ENCODE results near the gene BTBD2. TPM values are rescaled to one million over a fixed set of nuclear protein-coding genes. Genes with fewer than 3 reads are reported as not detected.

The BTBD2 gene
- total RNA-seq, 1 donor from 2014 or later = 65.9 TPM

DNA sequence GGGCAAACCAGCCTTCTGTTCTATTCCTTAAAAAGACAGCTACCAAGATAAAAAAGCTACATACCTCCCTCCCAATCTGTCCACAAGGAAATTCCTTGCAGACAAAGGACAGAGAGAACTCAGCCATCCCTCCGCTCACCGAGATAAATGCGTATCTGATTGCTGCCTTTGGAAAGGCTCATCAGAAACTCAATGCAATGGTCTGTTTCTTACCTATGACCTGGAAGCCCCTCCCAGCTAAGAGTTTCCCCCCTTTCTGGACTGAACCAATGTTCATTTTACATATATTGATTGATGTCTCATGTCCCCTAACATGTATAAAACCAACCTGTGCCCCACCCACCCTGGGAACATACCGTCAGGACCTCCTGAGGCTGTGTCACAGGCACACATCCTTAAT is 11.6 kb downstream of the BTBD2 start:
- no peaks in the 10 kb centered on the region for H3K9me3 Mint-ChIP-seq (ENCODE audit: low read depth)
- H3K36me3 Mint-ChIP-seq (ENCODE audit: low read depth) = peaks cover 8% of the 10 kb centered on the region
- TF ChIP-seq, protein P1, sequence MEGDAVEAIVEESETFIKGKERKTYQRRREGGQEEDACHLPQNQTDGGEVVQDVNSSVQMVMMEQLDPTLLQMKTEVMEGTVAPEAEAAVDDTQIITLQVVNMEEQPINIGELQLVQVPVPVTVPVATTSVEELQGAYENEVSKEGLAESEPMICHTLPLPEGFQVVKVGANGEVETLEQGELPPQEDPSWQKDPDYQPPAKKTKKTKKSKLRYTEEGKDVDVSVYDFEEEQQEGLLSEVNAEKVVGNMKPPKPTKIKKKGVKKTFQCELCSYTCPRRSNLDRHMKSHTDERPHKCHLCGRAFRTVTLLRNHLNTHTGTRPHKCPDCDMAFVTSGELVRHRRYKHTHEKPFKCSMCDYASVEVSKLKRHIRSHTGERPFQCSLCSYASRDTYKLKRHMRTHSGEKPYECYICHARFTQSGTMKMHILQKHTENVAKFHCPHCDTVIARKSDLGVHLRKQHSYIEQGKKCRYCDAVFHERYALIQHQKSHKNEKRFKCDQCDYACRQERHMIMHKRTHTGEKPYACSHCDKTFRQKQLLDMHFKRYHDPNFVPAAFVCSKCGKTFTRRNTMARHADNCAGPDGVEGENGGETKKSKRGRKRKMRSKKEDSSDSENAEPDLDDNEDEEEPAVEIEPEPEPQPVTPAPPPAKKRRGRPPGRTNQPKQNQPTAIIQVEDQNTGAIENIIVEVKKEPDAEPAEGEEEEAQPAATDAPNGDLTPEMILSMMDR (IDR thresholded peaks at IDR 0.05) = no peak
- peaks cover 9% of the 10 kb centered on the region for H3K4me1 Mint-ChIP-seq (ENCODE audit: low read depth)
- no peak for DNase-seq (ENCODE audit: low spot score)
- no peaks in the 10 kb centered on the region for H3K27me3 Mint-ChIP-seq (ENCODE audit: low read depth)
- peak overlapping the region; percentile 66 for H3K27ac Mint-ChIP-seq (ENCODE audit: unreplicated experiment)
- H3K4me3 Mint-ChIP-seq (ENCODE audit: unreplicated experiment) = no peak overlapping the region

DNA sequence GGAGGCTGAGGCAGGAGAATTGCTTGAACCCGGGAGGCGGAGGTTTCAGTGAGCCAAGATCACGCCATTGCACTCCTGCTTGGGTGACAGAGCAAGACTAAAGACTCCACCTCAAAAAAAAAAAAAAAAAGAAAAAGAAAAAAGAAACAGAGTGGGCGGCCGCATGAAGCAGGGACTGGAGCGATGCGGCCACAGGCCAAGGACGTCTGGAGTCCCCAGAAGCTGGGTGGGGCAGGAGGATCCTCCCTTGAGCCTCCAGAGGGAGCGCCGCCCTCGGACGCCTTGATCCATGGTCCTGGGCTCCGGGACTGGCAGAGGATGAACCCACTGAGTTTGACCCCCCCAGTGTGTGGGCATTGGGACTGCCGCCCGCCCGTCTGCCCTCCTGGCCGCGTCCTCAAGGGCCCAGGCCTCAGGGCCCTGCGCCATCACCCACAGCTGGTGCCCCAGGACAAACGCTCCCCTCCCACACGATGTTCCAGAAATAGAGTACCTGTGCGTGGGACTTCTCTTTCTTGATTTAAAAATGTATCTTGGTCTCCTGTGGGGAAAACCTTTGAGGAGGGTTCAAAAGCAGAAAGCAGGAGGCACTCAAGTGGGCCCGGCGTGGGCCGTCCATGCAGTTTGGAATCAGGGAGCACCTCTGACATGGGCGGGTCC is 15.5 kb downstream of the BTBD2 start:
- Mint-ChIP-seq H3K27ac (ENCODE audit: unreplicated experiment) (no peak overlapping the region), H3K36me3 (ENCODE audit: low read depth) (peaks cover 18% of the 10 kb centered on the region), H3K9me3 (ENCODE audit: low read depth) (peaks cover 3% of the 10 kb centered on the region), H3K4me1 (ENCODE audit: low read depth) (no peaks in the 10 kb centered on the region), H3K4me3 (ENCODE audit: unreplicated experiment) (no peak overlapping the region), H3K27me3 (ENCODE audit: low read depth) (no peaks in the 10 kb centered on the region)
- no peak for DNase-seq (ENCODE audit: low spot score)
- TF ChIP-seq, protein P1 (IDR thresholded peaks at IDR 0.05) = no peak

DNA sequence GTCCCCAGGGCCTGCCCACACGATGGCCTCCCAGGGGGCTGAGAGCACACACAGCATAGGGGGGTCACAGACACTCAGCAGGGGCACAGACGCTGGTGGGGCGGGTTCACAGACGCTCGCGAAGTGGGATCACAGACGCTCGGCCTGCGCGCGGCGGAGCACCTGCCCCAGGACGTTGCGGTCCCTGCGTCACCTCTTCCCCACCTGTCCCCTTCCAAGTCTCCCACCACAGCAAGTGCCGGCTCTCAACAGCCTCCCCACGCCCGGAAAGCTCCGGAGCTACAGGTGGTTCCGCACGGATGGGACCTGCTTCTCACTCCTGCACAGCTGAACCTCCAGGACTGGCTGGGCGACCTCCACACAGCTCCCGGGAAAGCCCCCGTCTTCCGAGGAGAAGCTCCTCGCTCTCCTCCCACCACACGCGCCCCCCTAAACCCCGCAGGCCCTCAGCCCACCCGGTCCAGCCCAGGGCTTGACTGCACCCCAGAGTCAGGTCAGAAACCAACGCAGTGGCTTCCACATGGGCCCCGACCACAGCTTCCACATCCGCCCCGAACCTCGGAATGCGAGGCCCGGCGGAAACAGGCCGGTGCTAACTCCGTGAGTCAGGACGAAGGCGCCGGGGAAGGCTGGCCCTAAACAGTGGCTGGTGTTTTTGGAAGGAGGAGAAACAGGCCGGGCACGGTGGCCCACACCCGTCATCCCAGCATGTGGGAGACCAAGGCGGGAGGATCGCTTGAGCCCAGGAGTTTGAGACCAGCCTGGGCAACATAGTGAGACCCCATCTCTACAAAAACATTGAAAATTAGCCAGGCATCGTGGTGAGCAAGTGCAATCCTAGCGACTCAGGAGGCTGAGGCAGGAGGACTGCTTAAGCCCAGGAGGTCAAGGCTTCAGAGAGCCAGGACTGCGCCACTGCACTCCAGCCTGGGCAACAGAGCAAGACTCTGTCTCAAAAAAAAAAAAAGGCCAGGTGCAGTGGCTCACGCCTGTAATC is 16.5 kb downstream of the BTBD2 start:
- peak; percentile 89 for DNase-seq (ENCODE audit: low spot score)
- Mint-ChIP-seq H3K27ac (ENCODE audit: unreplicated experiment) (no peak overlapping the region), H3K27me3 (ENCODE audit: low read depth) (no peaks in the 10 kb centered on the region), H3K4me3 (ENCODE audit: unreplicated experiment) (no peak overlapping the region), H3K9me3 (ENCODE audit: low read depth) (peaks cover 3% of the 10 kb centered on the region), H3K36me3 (ENCODE audit: low read depth) (peaks cover 20% of the 10 kb centered on the region), H3K4me1 (ENCODE audit: low read depth) (no peaks in the 10 kb centered on the region)
- TF ChIP-seq, protein P1 (IDR thresholded peaks at IDR 0.05) = no peak

DNA sequence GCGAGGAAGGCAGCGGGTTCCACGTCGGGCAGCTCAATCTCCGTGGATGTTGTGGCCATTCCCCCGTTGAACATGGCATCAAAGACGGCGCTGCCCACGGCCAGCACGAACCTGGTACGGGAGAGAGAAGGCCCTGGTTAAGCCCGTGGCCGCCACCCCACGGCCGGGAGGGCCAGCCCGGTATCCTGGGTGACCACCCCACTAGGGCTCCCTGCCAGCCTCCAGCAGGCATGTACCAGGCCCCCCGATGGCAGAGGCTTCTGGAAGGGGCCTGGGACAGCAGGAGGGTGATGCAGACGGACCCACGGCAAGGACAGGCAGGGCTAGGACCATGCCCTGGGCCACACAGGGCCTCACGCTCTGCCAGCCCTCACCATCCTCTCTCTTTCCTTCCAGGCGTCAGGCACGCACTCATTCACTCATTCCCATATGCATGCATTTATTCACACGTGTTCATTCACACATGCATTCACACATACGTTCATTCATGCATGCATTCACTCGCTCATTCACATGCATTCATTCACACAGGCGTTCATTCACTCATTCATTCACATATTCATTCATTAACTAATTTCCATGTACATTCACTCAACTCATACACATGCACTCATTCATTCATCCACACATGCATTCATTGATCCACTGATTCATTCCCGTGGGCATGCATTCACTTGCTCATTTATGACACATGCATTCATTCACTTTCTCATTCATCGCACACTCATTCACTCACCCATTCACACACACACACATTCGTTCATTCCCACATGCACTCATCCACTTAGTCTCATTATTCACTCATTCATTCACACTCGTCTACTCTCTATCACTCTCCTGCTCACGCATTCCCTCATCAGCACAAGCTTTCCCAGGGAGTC is 17.9 kb downstream of the BTBD2 start:
- Mint-ChIP-seq H3K9me3 (ENCODE audit: low read depth) (peaks cover 3% of the 10 kb centered on the region), H3K4me3 (ENCODE audit: unreplicated experiment) (no peak overlapping the region), H3K27me3 (ENCODE audit: low read depth) (no peaks in the 10 kb centered on the region), H3K27ac (ENCODE audit: unreplicated experiment) (no peak overlapping the region), H3K36me3 (ENCODE audit: low read depth) (peaks cover 23% of the 10 kb centered on the region), H3K4me1 (ENCODE audit: low read depth) (no peaks in the 10 kb centered on the region)
- TF ChIP-seq, protein P1 (IDR thresholded peaks at IDR 0.05) = no peak
- no peak for DNase-seq (ENCODE audit: low spot score)
